ENCODE results near the gene MLEC.

The MLEC gene

GRCh38 chr12:120686690-120687577, at the start of gene MLEC:
Gene MLEC, plus strand, starts transcription at chr12:120687149. Its CDS starts 148 bp downstream, at chr12:120687297.
- DNase-seq (ENCODE audit: low read depth) = peak; percentile 98

- DNase-seq (ENCODE audit: low read depth) = peak; percentile 59
These were observed 46.9 kb upstream of the MLEC start, which contains the start of gene CABP1 for GRCh38 chr12:120639771-120640721. Gene CABP1, plus strand, starts transcription at chr12:120640626. Its CDS starts 60 bp downstream, at chr12:120640686.

GRCh38 chr12:120640861-120641833, 45.8 kb upstream of the MLEC start:
- peak; percentile 11 for DNase-seq (ENCODE audit: low read depth)

GRCh38 chr12:120642121-120642520, 44.8 kb upstream of the MLEC start:
- no peak for DNase-seq (ENCODE audit: low read depth)

- DNase-seq (ENCODE audit: low read depth) = no peak
These were observed 44.1 kb upstream of the MLEC start for GRCh38 chr12:120642826-120643225.

GRCh38 chr12:120643574-120643973, 43.4 kb upstream of the MLEC start:
- no peak for DNase-seq (ENCODE audit: low read depth)

- DNase-seq (ENCODE audit: low read depth) = no peak
These were observed 40.9 kb upstream of the MLEC start for GRCh38 chr12:120646044-120646443.

GRCh38 chr12:120647375-120647755, 39.6 kb upstream of the MLEC start:
- no peak for DNase-seq (ENCODE audit: low read depth)

GRCh38 chr12:120649442-120650232, 37.3 kb upstream of the MLEC start:
- DNase-seq (ENCODE audit: low read depth) = no peak

- DNase-seq (ENCODE audit: low read depth) = no peak
These were observed 36.7 kb upstream of the MLEC start for GRCh38 chr12:120650233-120650690.

GRCh38 chr12:120651821-120652220, 35.1 kb upstream of the MLEC start:
- no peak for DNase-seq (ENCODE audit: low read depth)

GRCh38 chr12:120652656-120653435, 34.1 kb upstream of the MLEC start:
- no peak for DNase-seq (ENCODE audit: low read depth)

GRCh38 chr12:120653611-120654010, 33.3 kb upstream of the MLEC start:
- no peak for DNase-seq (ENCODE audit: low read depth)

GRCh38 chr12:120654656-120655055, 32.3 kb upstream of the MLEC start:
- no peak for DNase-seq (ENCODE audit: low read depth)

- DNase-seq (ENCODE audit: low read depth) = no peak
These were observed 30.9 kb upstream of the MLEC start for GRCh38 chr12:120656008-120656407.

GRCh38 chr12:120658286-120659150, 28.4 kb upstream of the MLEC start:
- DNase-seq (ENCODE audit: low read depth) = no peak

GRCh38 chr12:120659151-120659525, 27.8 kb upstream of the MLEC start:
- no peak for DNase-seq (ENCODE audit: low read depth)

- no peak for DNase-seq (ENCODE audit: low read depth)
These were observed 25.5 kb upstream of the MLEC start for GRCh38 chr12:120661432-120661831.

GRCh38 chr12:120662879-120663278, 24.1 kb upstream of the MLEC start:
- no peak for DNase-seq (ENCODE audit: low read depth)

All from stimulated activated CD8-positive, alpha-beta memory T cell treated with anti-CD3 and anti-CD28 coated beads, Interleukin-7, amount 100 ng/mL, for 24 hours (primary cell).